ENCODE results near the gene SMYD3. TPM values are rescaled to one million over a fixed set of nuclear protein-coding genes. Genes with fewer than 3 reads are reported as not detected.

SMYD3 gene
- polyA plus RNA-seq, 1 donor from 2014 or later = 35.9 TPM

DNA sequence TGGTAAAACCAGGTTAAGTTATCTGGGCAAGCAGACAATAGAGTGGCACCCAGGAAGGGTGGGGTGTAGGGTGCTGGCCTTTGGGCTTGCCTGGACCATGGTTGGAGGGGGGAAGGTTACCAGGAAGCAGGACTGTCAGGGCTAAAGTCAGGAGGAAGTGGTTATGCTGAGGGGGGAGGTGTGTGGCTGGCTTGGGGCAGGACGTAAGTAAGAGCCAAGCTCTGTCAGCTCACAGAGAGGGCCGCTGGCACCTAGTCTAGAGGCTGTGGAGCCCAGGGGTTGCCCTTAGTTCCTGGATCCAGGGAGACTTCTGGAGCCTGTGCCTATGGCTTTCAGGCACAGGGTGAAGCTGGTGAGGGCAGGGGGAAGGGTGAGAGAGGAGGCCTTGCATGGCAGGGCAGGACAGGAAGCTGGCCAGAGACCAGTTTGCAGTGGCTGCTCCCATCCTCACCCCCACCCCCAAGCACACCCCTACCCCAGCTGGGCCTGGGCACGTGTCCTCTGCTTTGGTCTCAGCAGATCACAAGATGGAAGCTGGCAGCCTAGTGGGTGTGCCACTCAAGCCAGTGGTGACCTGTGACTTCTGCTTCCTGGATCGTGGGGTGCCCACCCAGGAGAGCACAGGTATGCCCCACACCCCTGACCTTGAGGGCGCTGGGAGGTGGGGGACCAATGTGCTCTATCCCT, 20.5 kb upstream of the SMYD3 start:
- Mint-ChIP-seq H3K27me3 (no peaks in the 10 kb centered on the region), H3K9me3 (peaks cover 0 to 17% (median 7%) of the 10 kb centered on the region in 3 donors), H3K36me3 (peaks cover 7% of the 10 kb centered on the region), H3K27ac (peak overlapping the region in 1 of 3 donors; percentile 14), H3K4me1 (peaks cover 0 to 5% (median 4%) of the 10 kb centered on the region in 3 donors), H3K4me3 (peak overlapping the region in 2 of 4 donors; percentile 64 to 77)

DNA sequence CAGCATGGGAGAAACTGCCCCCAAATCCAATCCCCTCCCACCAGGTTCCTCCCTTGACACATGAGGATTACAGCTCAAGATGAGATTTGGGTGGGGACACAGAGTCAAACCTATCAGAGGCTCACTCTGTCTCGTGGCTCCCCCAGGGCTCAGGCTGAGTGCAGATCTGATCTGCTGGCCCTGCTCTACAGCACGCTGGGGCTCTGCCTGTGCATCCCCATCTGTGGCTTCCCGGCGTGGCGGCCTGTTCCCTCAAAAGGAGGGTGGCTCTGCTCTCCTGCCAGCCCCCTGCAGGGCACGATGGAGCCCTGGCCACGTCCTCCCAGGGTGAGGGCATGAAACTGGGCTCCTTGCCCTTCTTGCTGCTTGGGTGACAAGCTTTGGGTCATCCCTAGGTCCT, 19.8 kb upstream of the SMYD3 start:
- Mint-ChIP-seq H3K4me1 (peaks cover 0 to 5% (median 4%) of the 10 kb centered on the region in 3 donors), H3K4me3 (no peak overlapping the region), H3K27me3 (no peaks in the 10 kb centered on the region), H3K9me3 (peaks cover 0 to 17% (median 7%) of the 10 kb centered on the region in 3 donors), H3K27ac (no peak overlapping the region), H3K36me3 (peaks cover 7% of the 10 kb centered on the region)

GRCh38 chr1:246526380-246526779, 19.3 kb upstream of the SMYD3 start:
- no peak overlapping the region for H3K27ac Mint-ChIP-seq
- peaks cover 0 to 12% (median 7%) of the 10 kb centered on the region in 3 donors for H3K9me3 Mint-ChIP-seq
- H3K4me1 Mint-ChIP-seq = peaks cover 0 to 5% (median 4%) of the 10 kb centered on the region in 3 donors
- H3K4me3 Mint-ChIP-seq = peak overlapping the region in 1 of 4 donors; percentile 41
- H3K27me3 Mint-ChIP-seq = no peaks in the 10 kb centered on the region
- H3K36me3 Mint-ChIP-seq = peaks cover 7% of the 10 kb centered on the region

DNA sequence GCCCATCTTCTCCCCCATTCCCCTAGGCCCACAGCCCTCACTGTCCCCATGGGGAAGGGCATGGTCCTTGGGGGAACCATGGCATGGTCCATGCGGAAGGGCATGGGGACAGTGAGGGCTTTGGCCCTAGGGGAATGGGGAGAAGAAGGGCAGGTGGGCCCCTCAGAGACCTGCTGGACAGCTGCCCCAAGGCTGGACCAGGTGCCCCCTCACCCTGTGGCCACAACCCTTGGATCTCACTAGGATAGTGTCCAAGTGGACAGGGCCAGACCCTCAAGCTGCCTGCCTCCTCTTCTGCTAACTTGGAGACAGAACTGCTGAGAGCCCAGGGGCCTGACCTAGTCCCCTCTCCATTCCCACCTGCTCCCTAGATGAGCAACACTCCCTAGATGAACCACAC, 12.4 kb upstream of the SMYD3 start:
- H3K27me3 Mint-ChIP-seq = no peaks in the 10 kb centered on the region
- no peaks in the 10 kb centered on the region for H3K36me3 Mint-ChIP-seq
- H3K27ac Mint-ChIP-seq = no peak overlapping the region
- no peak overlapping the region for H3K4me3 Mint-ChIP-seq
- peaks cover 0 to 7% (median 6%) of the 10 kb centered on the region in 3 donors for H3K9me3 Mint-ChIP-seq
- H3K4me1 Mint-ChIP-seq = no peaks in the 10 kb centered on the region

GRCh38 chr1:246518456-246519205, 11.6 kb upstream of the SMYD3 start:
- Mint-ChIP-seq H3K4me1 (peaks cover 0 to 4% (median 0%) of the 10 kb centered on the region in 3 donors), H3K9me3 (peaks cover 2 to 12% (median 7%) of the 10 kb centered on the region in 3 donors), H3K27ac (no peak overlapping the region), H3K4me3 (peak overlapping the region in 1 of 4 donors; percentile 65), H3K36me3 (no peaks in the 10 kb centered on the region), H3K27me3 (no peaks in the 10 kb centered on the region)

- H3K4me3 Mint-ChIP-seq = peak overlapping the region in 1 of 4 donors; percentile 12
- H3K36me3 Mint-ChIP-seq = no peaks in the 10 kb centered on the region
- H3K4me1 Mint-ChIP-seq = peaks cover 0 to 4% (median 0%) of the 10 kb centered on the region in 3 donors
- no peak overlapping the region for H3K27ac Mint-ChIP-seq
- no peaks in the 10 kb centered on the region for H3K27me3 Mint-ChIP-seq
- peaks cover 2 to 14% (median 7%) of the 10 kb centered on the region in 3 donors for H3K9me3 Mint-ChIP-seq
Measured at GRCh38 chr1:246517391-246517790, 10.3 kb upstream of the SMYD3 start.

- Mint-ChIP-seq H3K27me3 (no peaks in the 10 kb centered on the region), H3K27ac (no peak overlapping the region), H3K4me3 (no peak overlapping the region), H3K9me3 (peaks cover 2 to 14% (median 7%) of the 10 kb centered on the region in 3 donors), H3K36me3 (no peaks in the 10 kb centered on the region), H3K4me1 (peaks cover 0 to 4% (median 0%) of the 10 kb centered on the region in 3 donors)
Measured at GRCh38 chr1:246516126-246516525, 9.0 kb upstream of the SMYD3 start.

GRCh38 chr1:246515390-246516005, 8.4 kb upstream of the SMYD3 start:
- H3K4me3 Mint-ChIP-seq = peak overlapping the region in 1 of 4 donors; percentile 65
- H3K4me1 Mint-ChIP-seq = peaks cover 0 to 4% (median 0%) of the 10 kb centered on the region in 3 donors
- no peaks in the 10 kb centered on the region for H3K36me3 Mint-ChIP-seq

GRCh38 chr1:246513619-246514343, 6.7 kb upstream of the SMYD3 start:
- H3K4me3 Mint-ChIP-seq = peak overlapping the region in 2 of 4 donors; percentile 28 to 32
- no peaks in the 10 kb centered on the region for H3K36me3 Mint-ChIP-seq
- no peaks in the 10 kb centered on the region for H3K27me3 Mint-ChIP-seq
- no peak overlapping the region for H3K27ac Mint-ChIP-seq
- peaks cover 0 to 4% (median 0%) of the 10 kb centered on the region in 3 donors for H3K4me1 Mint-ChIP-seq
- peaks cover 2 to 14% (median 7%) of the 10 kb centered on the region in 3 donors for H3K9me3 Mint-ChIP-seq

More at GRCh38 chr1:246515390-246516005, 8.4 kb upstream of the SMYD3 start:
- Mint-ChIP-seq H3K9me3 (peaks cover 2 to 14% (median 7%) of the 10 kb centered on the region in 3 donors), H3K27ac (no peak overlapping the region), H3K27me3 (no peaks in the 10 kb centered on the region)

DNA sequence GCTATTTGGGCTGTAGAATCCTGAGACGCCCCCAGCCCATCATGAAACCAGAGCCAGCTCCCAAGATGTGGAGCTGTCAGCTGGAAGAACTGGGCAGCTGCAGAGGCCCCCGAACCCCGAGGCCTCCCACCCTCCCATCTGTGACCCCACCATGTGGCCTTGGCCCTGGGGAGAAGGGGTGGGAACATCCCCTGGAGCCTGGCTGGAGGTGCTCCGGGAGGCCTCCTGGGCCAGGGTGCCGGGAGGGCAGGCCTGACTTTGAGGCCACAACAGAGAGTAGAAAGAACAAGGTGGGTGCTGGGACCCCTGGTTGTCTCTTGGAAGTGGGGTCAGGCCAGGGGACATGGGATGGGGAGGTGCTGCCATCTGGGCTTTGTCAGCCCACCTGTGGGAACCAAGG, 6.0 kb upstream of the SMYD3 start:
- peaks cover 2 to 14% (median 7%) of the 10 kb centered on the region in 3 donors for H3K9me3 Mint-ChIP-seq
- no peaks in the 10 kb centered on the region for H3K36me3 Mint-ChIP-seq
- H3K27me3 Mint-ChIP-seq = no peaks in the 10 kb centered on the region
- peaks cover 0 to 4% (median 0%) of the 10 kb centered on the region in 3 donors for H3K4me1 Mint-ChIP-seq
- H3K4me3 Mint-ChIP-seq = peak overlapping the region in 1 of 4 donors; percentile 32
- no peak overlapping the region for H3K27ac Mint-ChIP-seq

GRCh38 chr1:246512635-246513034, 5.6 kb upstream of the SMYD3 start:
- H3K36me3 Mint-ChIP-seq = no peaks in the 10 kb centered on the region
- H3K4me1 Mint-ChIP-seq = peaks cover 0 to 4% (median under 1%) of the 10 kb centered on the region in 3 donors
- H3K4me3 Mint-ChIP-seq = no peak overlapping the region
- no peaks in the 10 kb centered on the region for H3K27me3 Mint-ChIP-seq
- H3K27ac Mint-ChIP-seq = no peak overlapping the region
- peaks cover 2 to 13% (median 7%) of the 10 kb centered on the region in 3 donors for H3K9me3 Mint-ChIP-seq

DNA sequence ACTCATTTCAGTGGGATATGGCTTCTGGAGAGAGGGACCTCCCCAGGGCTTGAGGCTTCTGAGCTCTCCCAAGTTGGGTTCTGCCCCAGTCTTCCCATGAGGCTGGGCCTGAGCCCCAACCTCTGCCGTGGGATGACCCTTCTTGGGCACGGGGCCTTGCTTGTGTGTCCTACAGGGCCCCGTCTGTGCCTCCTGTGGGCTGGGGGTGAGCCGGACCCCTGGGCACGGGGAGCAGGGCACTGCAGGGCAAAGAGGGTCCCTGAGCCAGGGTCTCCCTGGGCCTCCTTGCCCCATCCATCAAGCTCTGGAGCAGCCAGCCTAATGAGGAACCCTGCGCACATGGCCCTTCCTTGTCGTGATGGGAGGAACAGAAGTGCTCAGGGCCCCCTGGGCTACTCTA, 5.2 kb upstream of the SMYD3 start:
- peaks cover 2 to 6% (median 5%) of the 10 kb centered on the region in 3 donors for H3K4me1 Mint-ChIP-seq
- no peaks in the 10 kb centered on the region for H3K27me3 Mint-ChIP-seq
- peak overlapping the region in 1 of 4 donors; percentile 9 for H3K4me3 Mint-ChIP-seq
- no peak overlapping the region for H3K27ac Mint-ChIP-seq
- H3K36me3 Mint-ChIP-seq = no peaks in the 10 kb centered on the region
- H3K9me3 Mint-ChIP-seq = peaks cover 2 to 13% (median 7%) of the 10 kb centered on the region in 3 donors

DNA sequence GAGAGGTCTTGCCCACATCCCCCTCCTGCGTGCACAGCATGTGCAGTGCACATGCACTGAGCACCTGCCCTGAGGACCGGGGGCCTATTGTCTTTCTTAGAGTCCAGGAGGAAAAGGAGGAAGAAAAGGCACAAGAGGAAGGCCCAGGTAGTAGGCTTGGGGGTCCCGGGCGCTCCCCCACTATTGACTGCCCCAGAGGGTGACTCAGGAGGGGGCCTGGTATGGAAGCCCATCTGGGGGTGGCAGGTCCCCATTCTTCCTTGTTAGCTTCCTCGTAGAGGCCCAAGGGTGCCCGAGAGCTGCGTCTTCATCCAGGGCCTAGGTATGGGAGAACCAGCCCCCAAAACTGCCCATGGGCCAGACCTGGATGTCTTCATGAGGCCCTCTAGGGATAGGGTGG, 4.1 kb upstream of the SMYD3 start:
- Mint-ChIP-seq H3K36me3 (no peaks in the 10 kb centered on the region), H3K27me3 (no peaks in the 10 kb centered on the region), H3K9me3 (peaks cover 2 to 11% (median 7%) of the 10 kb centered on the region in 3 donors), H3K4me1 (peaks cover 5 to 10% (median 10%) of the 10 kb centered on the region in 3 donors), H3K4me3 (no peak overlapping the region), H3K27ac (no peak overlapping the region)
